HG02763 (cell line): ENCODE measurements around the gene ITGB3BP.
A peak's percentile ranks its signal among the peaks of the same experiment; 100 is the strongest.
"Not testable (repeated sequence)": the region's sequence is repeated elsewhere in the genome, so short reads cannot be mapped to it uniquely, and the experiment has no call there.

ENCODE experiments used
- ATAC-seq: cut with Tn5 transposase; IDR thresholded peaks from one replicate; pipeline ENCODE4 v1.9.1; 2021; ENCODE audit warnings: mild to moderate bottlenecking, moderate library complexity; ENCODE audit not compliant: unreplicated experiment

The ITGB3BP gene

DNA sequence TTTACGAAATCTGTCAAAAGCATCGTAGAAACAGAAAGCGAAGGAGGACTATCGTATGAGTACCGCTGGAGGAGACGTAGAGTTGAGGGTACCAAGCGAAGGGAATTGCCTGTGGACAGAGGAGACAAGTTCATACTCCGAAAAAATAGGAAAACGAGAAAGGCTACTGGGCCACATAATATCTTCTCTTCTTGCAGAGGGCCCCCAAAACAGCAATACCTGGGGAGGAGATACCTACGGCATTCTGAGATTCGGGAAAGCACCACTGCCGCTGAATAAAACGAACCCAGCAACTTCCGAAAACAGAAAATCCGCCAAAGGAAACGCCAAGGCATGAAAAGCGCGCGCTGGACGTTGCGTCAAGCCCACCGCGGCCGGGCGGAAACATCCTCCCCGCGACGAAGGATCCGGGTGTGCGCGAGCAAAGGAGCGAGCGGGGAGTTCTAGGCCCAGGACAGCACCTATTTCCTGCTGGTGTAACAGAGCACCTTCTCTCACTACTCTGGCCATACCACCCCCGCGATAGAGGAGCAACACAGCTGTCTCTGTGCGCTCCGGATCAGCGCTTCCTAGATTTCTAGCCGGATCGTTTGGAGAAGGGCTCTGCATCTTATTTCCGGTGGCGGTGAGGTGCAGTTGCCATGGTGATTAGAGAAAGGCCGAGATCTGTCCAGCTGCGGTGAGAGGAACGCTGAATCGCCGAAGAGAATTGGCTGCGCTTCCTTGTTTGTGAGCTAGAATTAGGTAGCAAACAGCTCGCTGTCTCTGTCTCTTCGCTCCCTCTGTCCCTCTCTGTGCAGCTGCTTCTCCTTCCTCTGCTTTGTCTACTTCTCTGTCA lies at the start of gene ITGB3BP, which contains the start of gene EFCAB7:
Gene ITGB3BP (minus strand): TSS at position 335 of the 838 bp plus-strand sequence. CDS start 92 bp downstream, at position 243.
Gene EFCAB7 (plus strand): TSS at position 635 of the 838 bp plus-strand sequence. CDS start 2,048 bp downstream, outside the sequence.
- ATAC-seq, result peak; percentile 87

DNA sequence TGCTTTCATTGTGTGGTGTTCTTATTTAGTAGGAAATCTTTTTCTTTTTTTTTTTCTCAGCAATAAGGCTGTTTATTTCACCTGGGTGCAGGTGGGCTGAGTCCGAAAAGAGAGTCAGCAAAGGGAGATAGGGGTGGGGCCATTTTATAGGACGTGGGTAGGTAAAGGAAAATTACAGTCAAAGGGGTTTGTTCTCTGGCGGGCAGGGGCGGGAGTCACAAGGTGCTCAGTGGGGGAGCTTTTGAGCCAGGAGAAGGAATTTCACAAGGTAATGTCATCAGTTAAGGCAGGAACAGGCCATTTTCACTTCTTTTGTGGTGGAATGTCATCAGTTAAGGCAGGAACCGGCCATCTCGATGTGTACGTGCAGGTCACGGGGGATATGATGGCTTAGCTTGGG lies 49.7 kb upstream of the ITGB3BP start:
- not testable (repeated sequence) for ATAC-seq

GRCh38 chr1:63569640-63570316 lies 46.8 kb upstream of the ITGB3BP start:
- ATAC-seq, result no peak

DNA sequence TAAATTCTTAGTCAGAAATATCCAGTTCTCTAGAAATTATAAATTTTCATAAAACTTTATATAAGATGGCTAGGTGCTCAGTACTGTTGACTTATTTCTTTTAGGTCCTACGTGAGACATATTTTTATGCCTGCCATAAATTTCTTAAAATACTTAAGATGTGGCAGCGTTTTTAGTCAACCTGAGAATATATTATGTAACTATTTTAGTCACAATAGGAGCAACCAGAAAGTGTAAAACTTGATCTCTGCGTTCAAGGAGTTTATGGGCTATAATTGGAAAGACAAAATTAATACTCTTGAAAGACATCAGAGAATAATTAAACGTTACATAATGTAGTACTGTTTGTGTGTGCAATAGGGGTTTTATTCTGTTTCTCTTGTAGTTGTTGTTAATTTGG lies 46.0 kb upstream of the ITGB3BP start:
- ATAC-seq, result no peak

GRCh38 chr1:63563745-63564144 lies 40.7 kb upstream of the ITGB3BP start:
- no peak for ATAC-seq

DNA sequence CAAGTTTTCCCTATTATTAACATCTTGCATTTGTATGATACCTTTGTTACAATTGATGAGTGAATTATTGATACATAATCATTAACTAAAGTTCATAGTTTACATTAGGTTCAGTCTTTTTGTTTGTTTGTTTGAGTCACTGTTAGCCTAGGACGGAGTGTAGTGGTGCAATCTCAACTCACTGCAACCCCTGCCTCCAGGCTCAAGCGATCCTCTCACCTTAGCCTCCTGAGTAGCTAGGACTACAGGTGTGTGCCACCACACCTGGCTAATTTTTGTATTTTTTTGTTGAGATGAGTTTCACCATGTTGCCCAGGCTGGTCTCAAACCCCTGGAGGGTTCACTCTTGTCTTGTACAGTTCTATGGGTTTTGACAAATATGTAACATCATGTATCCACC lies 36.3 kb upstream of the ITGB3BP start:
- no peak for ATAC-seq

GRCh38 chr1:63557365-63557987 lies 34.5 kb upstream of the ITGB3BP start:
- no peak for ATAC-seq

DNA sequence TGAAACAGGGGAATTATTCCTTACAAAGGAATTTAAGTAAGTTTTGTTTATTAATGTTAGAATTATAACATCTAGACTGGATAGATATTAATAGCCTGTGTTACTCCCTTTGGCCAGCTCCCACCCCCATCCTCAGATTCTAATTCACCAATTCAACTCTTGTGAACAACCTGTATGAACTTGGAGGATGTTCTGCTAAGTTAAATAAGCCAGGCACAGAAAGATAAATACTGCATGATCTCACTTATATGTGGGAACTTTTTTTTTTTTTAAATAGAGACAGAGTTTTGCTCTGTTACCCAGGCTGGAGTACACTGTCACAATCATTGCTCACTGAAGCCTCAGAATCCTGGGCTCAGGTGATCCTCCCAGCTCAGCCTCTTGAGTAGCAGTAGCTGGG lies 32.5 kb upstream of the ITGB3BP start:
- no peak for ATAC-seq

DNA sequence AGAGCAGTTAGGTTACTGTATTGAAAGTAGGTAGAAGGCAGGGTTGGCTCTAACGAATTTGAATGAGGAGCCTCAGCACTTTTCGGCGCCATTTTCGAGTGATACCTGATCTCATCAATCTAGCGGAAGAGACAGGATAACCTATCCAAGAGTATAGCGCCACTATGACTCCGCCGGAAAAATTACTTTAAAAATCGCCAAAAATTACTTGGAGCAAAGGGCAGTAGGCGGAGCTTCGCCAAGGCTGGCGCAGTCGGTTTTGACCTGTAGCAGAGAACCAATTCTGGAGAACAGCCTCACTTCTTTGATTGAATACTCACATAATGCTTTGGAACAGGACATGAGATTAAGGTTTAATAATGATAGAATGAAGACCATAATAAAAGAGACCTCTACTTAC lies 25.9 kb upstream of the ITGB3BP start:
- ATAC-seq, result no peak

DNA sequence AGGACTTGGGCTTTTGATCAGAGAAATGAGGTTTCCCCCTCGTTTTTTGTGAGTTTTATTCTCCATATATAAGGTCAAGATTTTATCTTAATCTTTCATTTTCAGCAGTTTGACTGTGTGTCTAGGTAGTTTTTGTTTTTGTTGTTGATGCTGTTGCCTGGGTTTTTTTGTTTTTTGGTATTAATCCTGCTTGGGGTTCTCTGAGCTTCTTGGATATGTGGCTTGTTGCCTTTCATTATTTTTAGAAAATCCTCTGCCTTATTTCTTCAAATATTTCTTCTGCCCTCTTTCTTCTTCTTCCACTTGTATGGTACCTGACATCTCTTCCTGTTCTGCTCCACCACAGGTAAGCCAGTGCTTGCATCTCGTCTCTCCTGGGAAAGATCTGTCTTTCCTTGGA lies 25.3 kb upstream of the ITGB3BP start:
- ATAC-seq, result no peak

DNA sequence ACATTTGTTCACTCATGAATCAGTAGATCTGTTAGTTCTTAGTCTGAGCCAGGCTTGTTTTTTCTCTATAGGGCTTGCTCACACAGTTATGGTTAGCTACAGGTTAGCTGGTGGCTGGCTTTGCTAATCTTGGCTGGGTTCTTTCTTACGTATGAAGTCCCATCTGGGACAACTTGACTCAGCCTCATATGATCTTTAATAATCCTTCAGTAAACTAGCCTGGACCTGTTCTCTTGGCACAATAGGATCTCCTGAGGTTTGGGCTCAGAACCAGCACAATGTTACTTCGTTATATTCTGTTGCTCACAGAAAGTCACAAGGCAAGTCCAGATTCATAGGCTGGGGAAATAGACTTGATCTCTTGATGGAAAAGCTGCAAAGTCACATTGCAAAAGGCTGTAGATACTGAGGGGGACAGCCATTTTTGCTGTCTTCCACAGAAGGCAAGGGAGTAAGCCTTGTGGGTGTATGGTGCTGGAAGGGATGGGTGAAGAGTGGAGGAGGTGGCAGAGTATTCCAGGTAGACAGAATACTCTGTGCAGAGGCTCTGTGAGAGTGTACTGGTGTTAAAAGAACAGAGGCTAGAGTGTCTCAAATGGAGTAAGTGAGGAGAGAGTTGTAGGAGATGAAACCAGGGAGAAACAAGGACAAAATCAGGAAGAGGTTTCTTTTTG lies 24.7 kb upstream of the ITGB3BP start:
- ATAC-seq, result no peak

DNA sequence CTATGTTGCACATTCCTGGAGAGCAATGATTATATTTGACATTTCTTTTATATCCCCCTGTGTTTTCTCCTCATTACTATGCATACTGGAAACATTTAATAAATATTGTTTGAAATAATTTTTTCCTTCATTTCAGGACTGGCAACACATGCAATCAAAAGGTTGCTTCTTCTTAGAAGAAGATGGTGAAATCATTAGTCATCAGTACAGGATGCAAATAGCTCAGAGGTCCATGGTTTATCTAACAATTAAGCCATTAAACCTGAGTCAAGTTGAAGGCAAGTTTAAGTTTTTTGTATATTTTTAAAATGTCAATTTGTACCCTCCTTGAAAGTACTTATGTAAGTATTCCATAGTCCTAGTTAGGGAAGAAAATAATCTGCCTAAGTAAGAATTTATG lies 22.8 kb upstream of the ITGB3BP start:
- ATAC-seq, result no peak

DNA sequence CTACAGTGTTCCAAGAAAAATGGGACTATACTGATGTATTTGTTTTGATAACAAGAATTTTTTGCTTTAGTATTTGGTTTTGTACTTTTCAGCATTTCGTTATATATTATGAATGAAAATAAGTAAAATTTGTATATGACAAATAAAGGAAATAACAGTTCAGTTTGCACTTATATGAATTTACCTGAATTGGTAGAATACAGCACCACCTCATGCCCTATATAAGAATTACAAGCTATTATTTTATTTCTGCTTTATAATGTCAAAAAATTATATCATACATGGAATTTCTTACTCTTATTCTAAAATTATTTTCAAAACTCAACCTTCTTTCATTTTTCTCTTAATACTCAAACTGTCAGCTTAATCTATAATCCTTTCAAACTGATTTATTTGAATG lies 14.9 kb upstream of the ITGB3BP start:
- no peak for ATAC-seq

DNA sequence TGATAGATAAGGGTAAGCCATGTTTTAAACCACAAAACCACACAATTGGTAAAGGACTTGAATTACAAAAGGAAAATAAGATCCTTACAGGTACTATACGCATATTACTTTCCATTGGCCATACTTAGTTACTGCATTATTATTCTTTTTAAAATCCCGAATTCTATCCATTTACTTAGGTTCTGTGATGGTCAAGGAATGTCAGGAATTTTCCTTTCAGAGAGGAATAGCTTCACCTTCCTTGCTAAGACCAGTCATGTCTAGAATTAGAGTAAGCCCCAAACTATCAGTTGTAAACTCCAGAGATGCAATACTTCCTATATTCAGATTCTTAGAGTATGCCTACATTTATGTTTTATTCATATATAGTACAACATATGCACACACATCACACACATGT lies 14.0 kb upstream of the ITGB3BP start:
- ATAC-seq, result no peak

- ATAC-seq, result no peak
These were observed 11.4 kb upstream of the ITGB3BP start for GRCh38 chr1:63534406-63534805.

DNA sequence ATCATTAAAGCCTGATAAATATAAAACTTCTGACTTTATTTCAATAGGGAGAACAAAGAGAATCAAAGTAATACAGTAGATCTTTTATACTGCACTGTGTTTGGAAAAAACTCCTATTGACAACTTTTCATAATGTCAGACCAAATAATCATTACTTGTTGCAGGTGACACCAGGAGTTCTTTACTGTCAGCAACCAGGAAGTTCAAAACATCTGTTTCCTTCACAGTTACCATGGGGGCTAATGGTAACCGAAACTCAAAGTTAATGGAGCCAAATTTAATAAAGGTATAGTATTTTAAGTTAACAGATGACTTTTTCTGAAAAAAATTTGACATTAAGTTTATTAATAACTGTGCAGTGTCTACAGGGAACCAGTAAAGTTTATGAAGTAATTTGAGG lies 10.9 kb upstream of the ITGB3BP start:
- no peak for ATAC-seq

DNA sequence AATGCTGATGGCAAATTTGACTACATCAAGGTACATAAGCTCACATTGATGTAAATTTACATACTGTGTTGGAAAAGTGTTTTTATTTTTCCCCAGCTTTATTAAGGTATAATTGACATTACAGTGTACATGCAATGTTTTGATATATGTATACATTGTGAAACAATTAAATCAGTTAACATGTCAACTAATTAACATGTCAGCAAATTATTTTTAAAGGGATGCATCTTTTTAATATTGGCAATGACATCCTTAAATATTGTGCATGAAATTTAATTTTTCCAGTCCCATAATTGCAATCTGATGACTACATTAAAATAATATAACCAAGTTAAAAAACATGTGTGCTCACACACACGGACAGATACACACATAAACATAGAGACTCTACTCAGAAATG lies 9.7 kb upstream of the ITGB3BP start:
- ATAC-seq, result no peak

DNA sequence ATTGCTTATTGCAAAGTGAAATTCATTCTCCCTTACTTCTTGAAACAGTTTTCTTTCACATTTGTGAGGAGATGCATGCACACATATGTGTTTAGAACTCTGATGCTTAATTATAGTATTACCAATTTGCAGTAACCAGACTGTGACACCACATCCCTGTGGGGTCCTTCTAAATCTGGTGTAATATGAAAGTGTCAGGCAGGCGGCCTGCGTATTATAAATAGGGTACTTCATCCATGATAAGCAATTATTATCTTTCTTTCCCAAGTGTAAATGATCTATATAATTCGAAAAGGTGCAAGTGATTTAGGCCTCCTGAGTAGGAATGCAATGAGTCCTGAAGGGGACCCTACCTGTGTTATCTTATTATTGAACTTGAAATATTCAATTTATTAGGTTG lies 1.2 kb upstream of the ITGB3BP start:
- no peak for ATAC-seq

- ATAC-seq, result peak; percentile 14
These were observed 713 bp upstream of the ITGB3BP start for GRCh38 chr1:63523738-63524137.

- ATAC-seq, result no peak
These were observed 6.4 kb downstream of the ITGB3BP start for GRCh38 chr1:63516629-63517028.

DNA sequence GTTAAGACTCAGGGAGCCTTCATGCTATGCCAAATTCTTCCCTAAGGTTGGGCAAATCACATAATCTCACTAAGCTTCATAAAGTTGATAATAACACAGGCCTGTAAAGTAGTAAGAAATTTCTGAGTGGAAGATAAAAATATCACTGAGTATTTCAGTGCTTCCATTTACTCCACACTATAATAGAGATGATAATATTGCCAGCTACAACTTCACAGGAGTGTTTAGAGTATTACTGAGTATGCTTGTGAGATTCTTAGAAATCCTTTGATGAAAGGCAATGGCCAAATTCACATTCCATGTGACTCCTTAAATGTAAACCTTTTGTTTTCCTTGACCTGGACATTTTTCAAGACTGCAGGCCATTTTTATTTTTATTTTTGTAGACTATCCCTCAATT lies 10.4 kb downstream of the ITGB3BP start:
- no peak for ATAC-seq
